ENCODE results near the gene C16orf54.

DNA sequence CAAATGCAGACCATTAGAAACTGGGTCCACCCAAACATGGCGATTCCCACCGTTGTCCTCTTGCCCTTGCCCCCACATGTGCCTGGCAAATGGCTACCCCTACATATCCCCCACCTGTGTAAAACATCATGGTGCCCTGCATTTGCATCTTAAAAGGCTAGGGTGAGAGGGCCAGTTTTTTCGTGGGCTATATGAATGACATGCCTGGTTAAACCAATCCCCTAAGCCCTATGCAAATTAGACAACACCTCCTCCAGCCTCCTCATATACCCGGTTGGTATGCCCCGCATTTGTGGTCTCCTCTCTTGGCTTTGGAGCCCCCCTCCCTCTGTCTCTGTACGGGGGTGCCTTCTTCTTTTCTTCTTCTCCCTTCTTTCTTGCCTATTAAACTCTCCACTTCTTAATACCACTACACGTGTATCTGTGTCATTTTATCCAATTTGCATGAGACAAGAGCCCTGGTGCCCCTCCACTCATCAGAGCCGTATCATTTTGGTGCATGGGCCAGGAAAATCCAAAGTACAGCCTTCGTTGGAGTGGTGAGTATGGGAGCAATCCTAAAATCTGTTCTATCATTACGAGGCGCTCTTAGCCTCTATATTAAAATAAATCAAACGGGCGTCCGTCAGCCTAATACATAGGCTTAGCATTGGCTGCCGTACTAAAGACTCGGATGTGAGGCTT is 36.7 kb downstream of the C16orf54 start:
- TF ChIP-seq GATA2 (IDR thresholded peaks at IDR 0.05; ENCODE audit: low read depth, low read length) (no peak), GATA3 (IDR thresholded peaks at IDR 0.05; ENCODE audit: low read depth, low read length) (no peak)

Data from SH-SY5Y (cell line).